Pulmonary artery endothelial cell (primary cell): ENCODE results near the gene ACADSB. TPM values are rescaled to one million over a fixed set of nuclear protein-coding genes. Genes with fewer than 3 reads are reported as not detected.

Experiments used
- DNase-seq: peaks from one replicate; pipeline ENCODE4 v3.0.0-alpha.2; 2011; ENCODE audit warnings: low read depth, low spot score
- total RNA-seq: library from RNA; depleted of rRNA; stranded (reverse); fragments of >200 nt; gene quantifications from 2 replicates; pipeline ENCODE4 v1.2.3, GENCODE V29; 2014

Gene ACADSB
- total RNA-seq, 1 donor from 2014 or later, result 5.7 TPM

DNA sequence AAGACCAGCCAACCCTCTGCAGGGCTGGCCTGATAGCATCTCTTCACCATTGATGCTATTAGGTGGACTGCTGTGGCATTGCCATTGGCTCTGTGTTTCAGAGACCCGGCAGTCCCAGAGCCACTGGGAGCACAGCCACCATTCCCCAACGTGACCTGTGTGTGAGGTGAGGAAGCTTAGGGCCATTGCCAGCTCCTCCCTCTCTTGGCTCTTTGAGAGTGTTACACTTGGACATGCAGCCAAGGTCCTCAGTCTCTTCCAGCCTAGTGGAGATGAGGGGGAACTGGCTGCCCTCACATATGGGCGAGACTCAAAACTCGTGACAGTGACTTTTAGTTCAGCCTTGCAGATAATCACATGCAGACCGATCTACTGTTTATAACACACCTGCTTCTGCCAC, 87.6 kb downstream of the ACADSB start:
- no peak for DNase-seq

GRCh38 chr10:123097039-123097438, 88.2 kb downstream of the ACADSB start:
- DNase-seq, result no peak

GRCh38 chr10:123100030-123100762, 91.4 kb downstream of the ACADSB start:
- no peak for DNase-seq

GRCh38 chr10:123101872-123102271, 93.1 kb downstream of the ACADSB start:
- no peak for DNase-seq

GRCh38 chr10:123102673-123103072, 93.9 kb downstream of the ACADSB start:
- no peak for DNase-seq

- DNase-seq, result no peak
Measured at GRCh38 chr10:123103944-123104343, 95.1 kb downstream of the ACADSB start.

Other genes with a start within 250 kb of the ACADSB start
- 0.99 and 1.1 TPM in 2 replicates for gene CUZD1, start 163.1 kb upstream of the ACADSB start, total RNA-seq
- gene FAM24B, start 129.4 kb upstream of the ACADSB start, total RNA-seq, result 7.1 and 7.9 TPM in 2 replicates
- gene FAM24A, start 98.4 kb upstream of the ACADSB start, total RNA-seq, result not detected in 2 replicates
- gene C10orf88, start 54.8 kb upstream of the ACADSB start, total RNA-seq, result 19.3 and 24.5 TPM in 2 replicates
- 3.0 and 3.9 TPM in 2 replicates for gene PSTK, start 28.6 kb upstream of the ACADSB start, total RNA-seq
- 2.7 and 3.8 TPM in 2 replicates for gene IKZF5, start 211 bp upstream of the ACADSB start, total RNA-seq
- gene HMX3, start 127.0 kb downstream of the ACADSB start, total RNA-seq, result not detected in 2 replicates
- gene HMX2, start 139.1 kb downstream of the ACADSB start, total RNA-seq, result not detected in 2 replicates
- 323 and 341 TPM in 2 replicates for gene BUB3, start 145.4 kb downstream of the ACADSB start, total RNA-seq